Activated T-cell treated with anti-CD3 and anti-CD28 coated beads, Interleukin-2, amount 50 U/mL, for 72 hours (primary cell): Measurements from ENCODE around the gene TSPAN18. TPM values are rescaled to one million over a fixed set of nuclear protein-coding genes. Genes with fewer than 3 reads are reported as not detected.
A peak's percentile ranks its signal among the peaks of the same experiment; 100 is the strongest.

ENCODE experiments used
- ATAC-seq, 2 donors: fragments of 150-1000 bp; cut with Tn5 transposase; replicated peaks in 1 of 2; 2 replicates each; pipeline ENCODE4 v1.10.0; 2021; ENCODE audit warnings: moderate library complexity in 2 of 2, mild to moderate bottlenecking in 1 of 2
- DNase-seq, 2 donors: peaks; one replicate each; pipeline ENCODE4 v3.0.0; 2021 to 2022; ENCODE audit warnings: mixed read lengths in 1 of 2
- H3K27ac Mint-ChIP-seq: one replicate; pipeline ENCODE4 v1.8.0; 2022; ENCODE audit warnings: mild to moderate bottlenecking, moderate library complexity, mixed read lengths
- H3K27me3 Mint-ChIP-seq: one replicate; pipeline ENCODE4 v1.8.0; 2022; ENCODE audit warnings: low read depth, mixed read lengths
- H3K36me3 Mint-ChIP-seq, 2 donors: one replicate each; pipeline ENCODE4 v1.8.0; 2022; ENCODE audit warnings: mixed read lengths in 2 of 2, mild to moderate bottlenecking in 1 of 2; ENCODE audit not compliant: insufficient read depth in 2 of 2
- H3K4me1 Mint-ChIP-seq: one replicate; pipeline ENCODE4 v1.8.0; 2022; ENCODE audit warnings: low read depth, mixed read lengths
- H3K4me3 Mint-ChIP-seq, 2 donors: one replicate each; pipeline ENCODE4 v1.8.0; 2022; ENCODE audit warnings: mild to moderate bottlenecking in 2 of 2, mixed read lengths in 2 of 2, moderate library complexity in 2 of 2
- H3K9me3 Mint-ChIP-seq, 2 donors: one replicate each; pipeline ENCODE4 v1.8.0; 2022; ENCODE audit warnings: mixed read lengths in 2 of 2
- total RNA-seq, 2 donors: library from RNA; stranded (reverse); gene quantifications; one replicate each; pipeline ENCODE4 v1.2.3, GENCODE V29; 2022

Gene TSPAN18
- 1 to 10 TPM; 1.3 to 1.8 TPM for total RNA-seq

GRCh38 chr11:44726283-44727113 lies at the start of gene TSPAN18:
Gene TSPAN18, plus strand, starts transcription at chr11:44726962. Its CDS starts 179,455 bp downstream, at chr11:44906417.
- peaks cover 17% of the 10 kb centered on the region for H3K27me3 Mint-ChIP-seq
- H3K9me3 Mint-ChIP-seq: no peaks in the 10 kb centered on the region
- no peak within 1 kb of the TSS for H3K27ac Mint-ChIP-seq
- peaks cover 38% of the 10 kb centered on the region for H3K4me1 Mint-ChIP-seq
- ATAC-seq (peak; percentile 37 to 46), DNase-seq (peak; percentile 22 to 38)
- peaks cover 0 to 2% of the 10 kb centered on the region in 2 donors for H3K36me3 Mint-ChIP-seq
- H3K4me3 Mint-ChIP-seq: peak within 1 kb of the TSS; percentile 85 to 88

- peak overlapping the region; percentile 26 for H3K27ac Mint-ChIP-seq
- no peaks in the 10 kb centered on the region for H3K27me3 Mint-ChIP-seq
- H3K9me3 Mint-ChIP-seq: no peaks in the 10 kb centered on the region
- peaks cover 27% of the 10 kb centered on the region for H3K4me1 Mint-ChIP-seq
- peak; percentile 29 to 50 for DNase-seq
- H3K36me3 Mint-ChIP-seq: no peaks in the 10 kb centered on the region
- peak; percentile 67 to 85 for ATAC-seq
- peak overlapping the region; percentile 34 to 48 for H3K4me3 Mint-ChIP-seq
Observed at GRCh38 chr11:44680982-44681597, 45.7 kb upstream of the TSPAN18 start.

- no peak for DNase-seq
- peaks cover 27% of the 10 kb centered on the region for H3K4me1 Mint-ChIP-seq
- H3K27me3 Mint-ChIP-seq: no peaks in the 10 kb centered on the region
- H3K27ac Mint-ChIP-seq: no peak overlapping the region
- ATAC-seq: no peak
- no peaks in the 10 kb centered on the region for H3K9me3 Mint-ChIP-seq
- peak overlapping the region; percentile 33 to 34 for H3K4me3 Mint-ChIP-seq
- no peaks in the 10 kb centered on the region for H3K36me3 Mint-ChIP-seq
Observed at GRCh38 chr11:44681698-44682097, 45.1 kb upstream of the TSPAN18 start.

GRCh38 chr11:44684859-44685281 lies 41.9 kb upstream of the TSPAN18 start:
- Mint-ChIP-seq H3K36me3 (no peaks in the 10 kb centered on the region), H3K4me1 (peaks cover 26% of the 10 kb centered on the region), H3K27me3 (no peaks in the 10 kb centered on the region), H3K4me3 (no peak overlapping the region), H3K9me3 (peaks cover 0 to under 1% of the 10 kb centered on the region in 2 donors), H3K27ac (no peak overlapping the region)
- DNase-seq: no peak
- ATAC-seq: no peak

- Mint-ChIP-seq H3K27me3 (no peaks in the 10 kb centered on the region), H3K36me3 (no peaks in the 10 kb centered on the region), H3K9me3 (peaks cover 0 to 1% of the 10 kb centered on the region in 2 donors), H3K27ac (no peak overlapping the region), H3K4me3 (no peak overlapping the region), H3K4me1 (peaks cover 2% of the 10 kb centered on the region)
- ATAC-seq: no peak
- no peak for DNase-seq
Observed at GRCh38 chr11:44687388-44687787, 39.4 kb upstream of the TSPAN18 start.

GRCh38 chr11:44689265-44689664 lies 37.5 kb upstream of the TSPAN18 start:
- no peaks in the 10 kb centered on the region for H3K4me1 Mint-ChIP-seq
- H3K27ac Mint-ChIP-seq: no peak overlapping the region
- DNase-seq (no peak), ATAC-seq (no peak)
- H3K27me3 Mint-ChIP-seq: no peaks in the 10 kb centered on the region
- H3K4me3 Mint-ChIP-seq: no peak overlapping the region
- H3K36me3 Mint-ChIP-seq: no peaks in the 10 kb centered on the region
- H3K9me3 Mint-ChIP-seq: peaks cover 0 to 1% of the 10 kb centered on the region in 2 donors

- ATAC-seq: no peak
- no peak for DNase-seq
- no peak overlapping the region for H3K4me3 Mint-ChIP-seq
- H3K4me1 Mint-ChIP-seq: no peaks in the 10 kb centered on the region
- peaks cover 0 to 1% of the 10 kb centered on the region in 2 donors for H3K9me3 Mint-ChIP-seq
- no peak overlapping the region for H3K27ac Mint-ChIP-seq
- H3K27me3 Mint-ChIP-seq: no peaks in the 10 kb centered on the region
- H3K36me3 Mint-ChIP-seq: no peaks in the 10 kb centered on the region
Observed at GRCh38 chr11:44690651-44691050, 36.1 kb upstream of the TSPAN18 start.

GRCh38 chr11:44692460-44692859 lies 34.3 kb upstream of the TSPAN18 start:
- no peak overlapping the region for H3K27ac Mint-ChIP-seq
- DNase-seq (no peak), ATAC-seq (no peak)

GRCh38 chr11:44693654-44694119 lies 33.1 kb upstream of the TSPAN18 start:
- ATAC-seq (no peak), DNase-seq (no peak)
- Mint-ChIP-seq H3K4me1 (no peaks in the 10 kb centered on the region), H3K4me3 (no peak overlapping the region), H3K36me3 (no peaks in the 10 kb centered on the region), H3K9me3 (peaks cover 0 to 1% of the 10 kb centered on the region in 2 donors), H3K27ac (no peak overlapping the region), H3K27me3 (no peaks in the 10 kb centered on the region)

More at GRCh38 chr11:44692460-44692859, 34.3 kb upstream of the TSPAN18 start:
- H3K27me3 Mint-ChIP-seq: no peaks in the 10 kb centered on the region
- no peaks in the 10 kb centered on the region for H3K4me1 Mint-ChIP-seq
- H3K9me3 Mint-ChIP-seq: peaks cover 0 to 1% of the 10 kb centered on the region in 2 donors
- H3K36me3 Mint-ChIP-seq: no peaks in the 10 kb centered on the region
- H3K4me3 Mint-ChIP-seq: no peak overlapping the region

GRCh38 chr11:44694443-44694842 lies 32.3 kb upstream of the TSPAN18 start:
- H3K9me3 Mint-ChIP-seq: peaks cover 0 to 1% of the 10 kb centered on the region in 2 donors
- DNase-seq (no peak), ATAC-seq (no peak)
- no peak overlapping the region for H3K4me3 Mint-ChIP-seq
- no peaks in the 10 kb centered on the region for H3K36me3 Mint-ChIP-seq
- no peak overlapping the region for H3K27ac Mint-ChIP-seq
- no peaks in the 10 kb centered on the region for H3K27me3 Mint-ChIP-seq
- no peaks in the 10 kb centered on the region for H3K4me1 Mint-ChIP-seq

GRCh38 chr11:44695169-44695833 lies 31.5 kb upstream of the TSPAN18 start:
- H3K4me3 Mint-ChIP-seq: no peak overlapping the region
- no peaks in the 10 kb centered on the region for H3K27me3 Mint-ChIP-seq
- ATAC-seq: no peak
- DNase-seq: no peak
- H3K4me1 Mint-ChIP-seq: no peaks in the 10 kb centered on the region
- H3K9me3 Mint-ChIP-seq: no peaks in the 10 kb centered on the region
- H3K36me3 Mint-ChIP-seq: no peaks in the 10 kb centered on the region
- H3K27ac Mint-ChIP-seq: no peak overlapping the region

- H3K4me1 Mint-ChIP-seq: no peaks in the 10 kb centered on the region
- no peak for DNase-seq
- no peak overlapping the region for H3K4me3 Mint-ChIP-seq
- H3K36me3 Mint-ChIP-seq: peaks cover 0 to 2% of the 10 kb centered on the region in 2 donors
- H3K27me3 Mint-ChIP-seq: no peaks in the 10 kb centered on the region
- no peak overlapping the region for H3K27ac Mint-ChIP-seq
- ATAC-seq: no peak
- no peaks in the 10 kb centered on the region for H3K9me3 Mint-ChIP-seq
Observed at GRCh38 chr11:44698252-44698912, 28.4 kb upstream of the TSPAN18 start.
